ENCODE results near the gene PAPPA.

The PAPPA gene

DNA sequence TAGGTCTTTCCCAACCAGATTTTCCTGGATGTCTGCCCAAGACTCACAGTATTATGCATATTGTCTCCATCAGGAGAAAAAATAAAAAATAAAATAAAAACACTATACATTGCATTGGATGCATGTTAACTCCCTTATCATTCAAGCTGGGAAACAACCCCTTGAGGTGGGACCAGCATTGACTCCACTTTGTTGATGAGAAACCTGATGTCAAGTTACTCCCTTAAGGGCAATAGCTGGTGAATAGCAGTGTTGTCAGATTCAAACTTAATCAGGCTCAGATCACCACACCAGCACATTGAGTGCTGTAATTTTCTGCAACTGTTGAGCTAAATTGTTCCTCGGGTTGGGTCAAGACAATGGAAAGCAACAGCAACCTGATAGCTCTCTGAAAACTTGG lies 269.6 kb downstream of the PAPPA start:
- TF ChIP-seq, protein P1, sequence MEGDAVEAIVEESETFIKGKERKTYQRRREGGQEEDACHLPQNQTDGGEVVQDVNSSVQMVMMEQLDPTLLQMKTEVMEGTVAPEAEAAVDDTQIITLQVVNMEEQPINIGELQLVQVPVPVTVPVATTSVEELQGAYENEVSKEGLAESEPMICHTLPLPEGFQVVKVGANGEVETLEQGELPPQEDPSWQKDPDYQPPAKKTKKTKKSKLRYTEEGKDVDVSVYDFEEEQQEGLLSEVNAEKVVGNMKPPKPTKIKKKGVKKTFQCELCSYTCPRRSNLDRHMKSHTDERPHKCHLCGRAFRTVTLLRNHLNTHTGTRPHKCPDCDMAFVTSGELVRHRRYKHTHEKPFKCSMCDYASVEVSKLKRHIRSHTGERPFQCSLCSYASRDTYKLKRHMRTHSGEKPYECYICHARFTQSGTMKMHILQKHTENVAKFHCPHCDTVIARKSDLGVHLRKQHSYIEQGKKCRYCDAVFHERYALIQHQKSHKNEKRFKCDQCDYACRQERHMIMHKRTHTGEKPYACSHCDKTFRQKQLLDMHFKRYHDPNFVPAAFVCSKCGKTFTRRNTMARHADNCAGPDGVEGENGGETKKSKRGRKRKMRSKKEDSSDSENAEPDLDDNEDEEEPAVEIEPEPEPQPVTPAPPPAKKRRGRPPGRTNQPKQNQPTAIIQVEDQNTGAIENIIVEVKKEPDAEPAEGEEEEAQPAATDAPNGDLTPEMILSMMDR (conservative IDR thresholded peaks at IDR 0.05; ENCODE audit: low read length): no peak
- TF ChIP-seq EZH2phosphoT487 (IDR thresholded peaks at IDR 0.05; ENCODE audit: borderline replicate concordance): no peak
- Histone ChIP-seq H3K9ac (ENCODE audit: low read depth, low read length, poor library complexity, severe bottlenecking) (no peak overlapping the region), H3K27me3 (ENCODE audit: insufficient read depth, low read length, poor library complexity, severe bottlenecking) (no peaks in the 10 kb centered on the region), H4K20me1 (ENCODE audit: insufficient read depth, low read length, poor library complexity, severe bottlenecking) (no peaks in the 10 kb centered on the region), H2AFZ (ENCODE audit: low read length) (no peak overlapping the region), H3K9me3 (ENCODE audit: insufficient read depth, low read depth, low read length) (no peaks in the 10 kb centered on the region), H3K36me3 (ENCODE audit: insufficient read depth, low read length) (no peaks in the 10 kb centered on the region), H3K4me1 (ENCODE audit: insufficient read depth, low read length, poor library complexity, severe bottlenecking) (no peaks in the 10 kb centered on the region), H3K4me2 (ENCODE audit: low read depth, low read length, poor library complexity, severe bottlenecking) (no peak overlapping the region), H3F3A (ENCODE audit: low read depth) (no peaks in the 10 kb centered on the region), H3K79me2 (ENCODE audit: insufficient read depth, low read length) (no peaks in the 10 kb centered on the region), H3K4me3 (ENCODE audit: low read length, poor library complexity, severe bottlenecking) (no peak overlapping the region), H3K9me2 (replicated peaks; ENCODE audit: low read depth, low read length) (no peaks in the 10 kb centered on the region)

GRCh38 chr9:116425244-116425643 lies 271.7 kb downstream of the PAPPA start:
- Histone ChIP-seq H3K9me2 (replicated peaks; ENCODE audit: low read depth, low read length) (no peaks in the 10 kb centered on the region), H2AFZ (ENCODE audit: low read length) (no peak overlapping the region), H3K9ac (ENCODE audit: low read depth, low read length, poor library complexity, severe bottlenecking) (no peak overlapping the region), H3K9me3 (ENCODE audit: insufficient read depth, low read depth, low read length) (no peaks in the 10 kb centered on the region), H4K20me1 (ENCODE audit: insufficient read depth, low read length, poor library complexity, severe bottlenecking) (no peaks in the 10 kb centered on the region), H3K4me1 (ENCODE audit: insufficient read depth, low read length, poor library complexity, severe bottlenecking) (no peaks in the 10 kb centered on the region), H3K27me3 (ENCODE audit: insufficient read depth, low read length, poor library complexity, severe bottlenecking) (no peaks in the 10 kb centered on the region), H3K4me3 (ENCODE audit: low read length, poor library complexity, severe bottlenecking) (no peak overlapping the region), H3K79me2 (ENCODE audit: insufficient read depth, low read length) (no peaks in the 10 kb centered on the region), H3K4me2 (ENCODE audit: low read depth, low read length, poor library complexity, severe bottlenecking) (no peak overlapping the region), H3F3A (ENCODE audit: low read depth) (no peaks in the 10 kb centered on the region), H3K36me3 (ENCODE audit: insufficient read depth, low read length) (no peaks in the 10 kb centered on the region)
- TF ChIP-seq EZH2phosphoT487 (IDR thresholded peaks at IDR 0.05; ENCODE audit: borderline replicate concordance): no peak
- TF ChIP-seq, protein P1 (conservative IDR thresholded peaks at IDR 0.05; ENCODE audit: low read length): no peak

GRCh38 chr9:116430849-116431248 lies 277.3 kb downstream of the PAPPA start:
- Histone ChIP-seq H3K9ac (ENCODE audit: low read depth, low read length, poor library complexity, severe bottlenecking) (no peak overlapping the region), H3K79me2 (ENCODE audit: insufficient read depth, low read length) (no peaks in the 10 kb centered on the region), H3K36me3 (ENCODE audit: insufficient read depth, low read length) (no peaks in the 10 kb centered on the region), H3F3A (ENCODE audit: low read depth) (no peaks in the 10 kb centered on the region), H3K4me2 (ENCODE audit: low read depth, low read length, poor library complexity, severe bottlenecking) (no peak overlapping the region), H3K4me3 (ENCODE audit: low read length, poor library complexity, severe bottlenecking) (no peak overlapping the region), H3K4me1 (ENCODE audit: insufficient read depth, low read length, poor library complexity, severe bottlenecking) (no peaks in the 10 kb centered on the region), H3K9me3 (ENCODE audit: insufficient read depth, low read depth, low read length) (no peaks in the 10 kb centered on the region; the same call in 1 of the 2 replicates), H3K9me2 (replicated peaks; ENCODE audit: low read depth, low read length) (no peaks in the 10 kb centered on the region), H4K20me1 (ENCODE audit: insufficient read depth, low read length, poor library complexity, severe bottlenecking) (no peaks in the 10 kb centered on the region), H2AFZ (ENCODE audit: low read length) (no peak overlapping the region), H3K27me3 (ENCODE audit: insufficient read depth, low read length, poor library complexity, severe bottlenecking) (no peaks in the 10 kb centered on the region)
- TF ChIP-seq, protein P1 (conservative IDR thresholded peaks at IDR 0.05; ENCODE audit: low read length): no peak
- TF ChIP-seq EZH2phosphoT487 (IDR thresholded peaks at IDR 0.05; ENCODE audit: borderline replicate concordance): no peak
